HG03135 (cell line): Measurements from ENCODE around the gene DYNLT2B.
A peak's percentile ranks its signal among the peaks of the same experiment; 100 is the strongest.
"Not testable (repeated sequence)": the region's sequence is repeated elsewhere in the genome, so short reads cannot be mapped to it uniquely, and the experiment has no call there.

Experiments
- ATAC-seq: cut with Tn5 transposase; IDR thresholded peaks from one replicate; pipeline ENCODE4 v1.9.1; 2021; ENCODE audit warnings: mild to moderate bottlenecking, moderate library complexity; ENCODE audit not compliant: unreplicated experiment

Gene DYNLT2B

GRCh38 chr3:196327405-196327804 is 9.4 kb upstream of the DYNLT2B start:
- ATAC-seq, result no peak

GRCh38 chr3:196326936-196327335 is 8.9 kb upstream of the DYNLT2B start:
- ATAC-seq, result no peak

- no peak for ATAC-seq
These were observed 5.7 kb upstream of the DYNLT2B start for GRCh38 chr3:196323691-196324090.

GRCh38 chr3:196323016-196323415 is 5.0 kb upstream of the DYNLT2B start:
- ATAC-seq, result no peak

GRCh38 chr3:196321162-196321561 is 3.1 kb upstream of the DYNLT2B start:
- ATAC-seq, result no peak

GRCh38 chr3:196320137-196320536 is 2.1 kb upstream of the DYNLT2B start:
- no peak for ATAC-seq

GRCh38 chr3:196316799-196317686 is 997 bp downstream of the DYNLT2B start:
- ATAC-seq, result not testable (repeated sequence)

GRCh38 chr3:196315821-196316220 is 2.2 kb downstream of the DYNLT2B start:
- ATAC-seq, result no peak

GRCh38 chr3:196314597-196314996 is 3.4 kb downstream of the DYNLT2B start:
- no peak for ATAC-seq

- ATAC-seq, result not testable (repeated sequence)
These were observed 4.0 kb downstream of the DYNLT2B start for GRCh38 chr3:196314086-196314485.

GRCh38 chr3:196302960-196303359 is 15.1 kb downstream of the DYNLT2B start:
- ATAC-seq, result not testable (repeated sequence)

- ATAC-seq, result not testable (repeated sequence)
These were observed 15.5 kb downstream of the DYNLT2B start for GRCh38 chr3:196302551-196302950.

GRCh38 chr3:196298521-196298920 is 19.5 kb downstream of the DYNLT2B start:
- ATAC-seq, result no peak

- peak; percentile 48 for ATAC-seq
These were observed 25.6 kb downstream of the DYNLT2B start for GRCh38 chr3:196292286-196292923.

- no peak for ATAC-seq
These were observed 29.9 kb downstream of the DYNLT2B start for GRCh38 chr3:196288141-196288460.

GRCh38 chr3:196287440-196288140 is 30.4 kb downstream of the DYNLT2B start, which contains the start of gene PCYT1A:
Gene PCYT1A (minus strand): TSS chr3:196287726. CDS start chr3:196270531, 17,195 bp downstream.
- peak; percentile 83 for ATAC-seq

- ATAC-seq, result peak; percentile 21
These were observed 31.0 kb downstream of the DYNLT2B start for GRCh38 chr3:196287090-196287439.

GRCh38 chr3:196284396-196284795 is 33.6 kb downstream of the DYNLT2B start:
- no peak for ATAC-seq

- no peak for ATAC-seq
These were observed 36.1 kb downstream of the DYNLT2B start for GRCh38 chr3:196281962-196282361.

GRCh38 chr3:196280689-196281440 is 37.2 kb downstream of the DYNLT2B start:
- ATAC-seq, result peak; percentile 53

- ATAC-seq, result no peak
These were observed 42.9 kb downstream of the DYNLT2B start for GRCh38 chr3:196275126-196275525.
